GM19351 (cell line): ENCODE measurements around the gene MCM9.

Source experiments
- ATAC-seq: cut with Tn5 transposase; IDR thresholded peaks from one replicate; pipeline ENCODE4 v1.9.1; 2021; ENCODE audit warnings: mild to moderate bottlenecking, moderate library complexity; ENCODE audit not compliant: unreplicated experiment

The MCM9 gene

DNA sequence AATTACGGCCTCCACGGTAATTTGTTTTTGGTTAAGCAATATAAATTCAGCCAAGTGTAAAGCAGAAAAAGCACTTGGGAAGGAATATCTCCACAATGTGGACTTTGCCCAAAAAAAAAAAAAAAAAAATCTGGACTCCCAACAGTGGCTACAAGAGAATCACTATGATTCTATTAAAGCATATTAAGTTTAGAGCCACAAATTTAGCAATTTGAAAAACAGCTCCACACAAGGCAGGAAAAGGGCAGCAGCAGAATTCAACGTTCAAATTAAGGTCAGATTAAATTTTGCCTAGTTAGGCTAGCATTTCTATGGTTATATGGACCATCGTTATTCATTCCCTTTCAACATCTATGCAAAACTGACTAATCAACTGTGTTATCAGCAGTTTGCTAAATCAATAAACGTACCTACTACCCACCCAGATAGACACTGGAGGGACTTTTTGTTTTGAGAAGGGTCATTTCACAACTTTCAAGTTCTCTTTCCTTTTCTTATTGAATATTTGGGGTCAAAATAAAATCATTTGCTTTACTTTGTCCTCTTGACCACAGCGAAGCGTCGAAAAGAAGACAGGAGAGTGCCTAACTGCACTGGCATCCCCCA, 1.0 kb downstream of the MCM9 start:
- ATAC-seq, result peak; percentile 0

DNA sequence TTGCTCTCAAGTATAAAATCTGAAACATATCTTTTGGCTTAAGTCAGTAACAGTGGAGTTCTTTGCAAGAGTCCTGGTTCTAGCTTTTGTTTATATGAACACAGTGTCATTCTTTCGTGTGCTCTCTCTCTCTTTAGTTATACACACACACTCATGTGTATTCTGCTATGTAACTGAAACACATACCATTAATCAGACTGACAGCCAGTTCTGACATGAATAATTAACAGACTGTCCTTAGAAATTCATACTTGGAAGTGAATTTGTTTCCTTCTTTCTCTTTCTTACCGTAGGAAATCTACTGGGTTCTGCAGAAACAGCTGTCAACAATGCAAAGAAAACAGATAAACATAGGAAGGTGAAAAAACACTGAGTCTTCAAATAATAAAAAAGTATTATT, 2.5 kb downstream of the MCM9 start:
- ATAC-seq, result no peak

GRCh38 chr6:118931436-118931835, 3.5 kb downstream of the MCM9 start:
- no peak for ATAC-seq

DNA sequence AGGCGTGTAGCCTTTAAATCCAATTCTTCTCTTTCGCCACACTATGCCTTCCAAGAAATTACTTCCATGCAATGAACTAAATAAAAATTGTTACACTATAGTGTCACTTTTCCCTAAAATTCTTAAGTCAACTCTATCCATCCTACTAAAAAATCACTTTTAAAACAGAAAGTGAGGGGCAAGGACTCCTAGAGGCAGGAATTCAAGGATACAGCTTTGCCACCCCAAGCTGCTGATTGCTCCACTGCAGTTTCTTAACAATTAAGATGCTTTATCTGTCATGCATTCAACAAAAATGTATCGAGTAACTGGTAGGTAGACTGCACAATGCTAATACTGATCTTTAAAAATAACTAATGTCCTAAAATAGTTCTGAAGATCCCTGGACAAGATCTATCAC, 4.3 kb downstream of the MCM9 start:
- no peak for ATAC-seq

GRCh38 chr6:118923035-118923434, 11.9 kb downstream of the MCM9 start:
- ATAC-seq, result no peak

DNA sequence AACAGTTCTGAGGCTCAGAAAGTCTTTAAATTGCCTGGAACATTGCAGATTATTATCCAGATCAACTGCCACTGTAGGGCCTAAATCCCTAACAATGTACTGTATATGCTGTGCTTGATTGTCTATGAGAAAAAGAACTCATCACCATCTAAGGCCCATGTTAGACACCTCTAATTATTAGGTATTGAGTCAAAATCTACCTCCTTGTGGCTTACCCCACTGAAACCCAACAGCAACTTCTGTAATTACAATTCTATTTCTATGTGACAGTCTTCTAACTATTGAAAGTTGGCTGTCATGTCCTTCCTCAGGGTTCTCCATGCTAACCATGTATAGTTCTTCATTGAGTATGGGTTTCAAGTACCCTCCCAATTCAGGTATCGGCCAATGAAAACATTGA, 13.9 kb downstream of the MCM9 start:
- ATAC-seq, result peak; percentile 73

DNA sequence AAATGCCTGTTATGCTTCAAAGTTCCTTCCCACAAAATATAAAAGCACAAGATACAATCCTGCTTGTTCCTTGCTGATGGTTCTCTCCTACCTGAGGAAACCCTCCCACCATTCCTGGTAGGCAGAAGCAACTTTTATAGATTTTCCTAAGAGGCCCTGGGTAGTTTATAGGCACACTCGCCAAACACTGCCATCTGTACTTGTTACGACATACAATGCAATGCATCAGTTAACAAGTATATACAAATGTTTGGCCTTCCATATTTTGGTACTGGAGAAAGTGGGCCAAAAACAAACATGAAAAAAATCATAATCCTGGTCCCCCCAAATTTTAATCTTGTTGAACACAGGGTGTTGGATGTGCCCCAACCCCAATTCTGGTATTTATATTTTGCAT, 16.6 kb downstream of the MCM9 start:
- ATAC-seq, result no peak

GRCh38 chr6:118917546-118918328, 17.2 kb downstream of the MCM9 start:
- no peak for ATAC-seq

- ATAC-seq, result no peak
Observed at GRCh38 chr6:118914598-118914997, 20.4 kb downstream of the MCM9 start.

- no peak for ATAC-seq
Observed at GRCh38 chr6:118913161-118913560, 21.8 kb downstream of the MCM9 start.

DNA sequence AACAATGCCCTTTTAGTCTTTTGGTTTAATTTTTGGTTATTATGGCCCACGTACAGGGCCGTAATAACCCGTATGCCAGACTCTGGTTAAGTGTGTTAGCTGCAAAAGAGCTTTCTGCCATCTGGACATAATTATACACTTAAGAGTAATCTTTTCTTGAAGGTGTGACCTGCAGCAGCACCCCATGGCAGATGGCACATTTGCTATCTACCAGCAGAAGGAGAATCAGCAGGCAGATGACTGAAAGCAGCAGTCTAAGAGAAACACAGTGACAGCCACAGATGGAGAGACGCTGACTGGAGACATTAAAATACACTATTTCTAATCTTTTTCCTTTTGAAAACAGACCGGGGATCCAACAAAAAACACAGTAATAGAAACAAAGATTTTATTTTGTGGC, 22.3 kb downstream of the MCM9 start:
- ATAC-seq, result no peak

GRCh38 chr6:118908441-118908840, 26.5 kb downstream of the MCM9 start:
- no peak for ATAC-seq

- ATAC-seq, result no peak
Observed at GRCh38 chr6:118905851-118906250, 29.1 kb downstream of the MCM9 start.

DNA sequence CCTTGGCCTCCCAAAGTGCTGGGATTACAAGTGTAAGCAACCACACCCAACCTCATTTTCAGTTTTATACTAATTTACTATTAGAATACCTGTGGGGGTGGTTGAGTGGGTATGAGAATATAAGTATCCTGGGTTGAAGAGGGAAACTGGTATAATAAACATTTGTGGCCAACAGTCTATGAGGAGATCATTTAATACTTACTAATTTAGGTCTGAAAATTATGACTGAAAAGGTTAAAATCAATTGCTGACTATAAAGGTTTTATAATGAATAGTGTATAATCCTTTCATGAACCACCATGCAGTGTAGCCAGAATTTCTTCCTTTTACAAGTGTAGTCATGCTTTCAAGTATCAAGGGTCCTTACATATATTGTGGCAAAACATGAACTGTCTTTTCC, 29.9 kb downstream of the MCM9 start:
- ATAC-seq, result no peak

DNA sequence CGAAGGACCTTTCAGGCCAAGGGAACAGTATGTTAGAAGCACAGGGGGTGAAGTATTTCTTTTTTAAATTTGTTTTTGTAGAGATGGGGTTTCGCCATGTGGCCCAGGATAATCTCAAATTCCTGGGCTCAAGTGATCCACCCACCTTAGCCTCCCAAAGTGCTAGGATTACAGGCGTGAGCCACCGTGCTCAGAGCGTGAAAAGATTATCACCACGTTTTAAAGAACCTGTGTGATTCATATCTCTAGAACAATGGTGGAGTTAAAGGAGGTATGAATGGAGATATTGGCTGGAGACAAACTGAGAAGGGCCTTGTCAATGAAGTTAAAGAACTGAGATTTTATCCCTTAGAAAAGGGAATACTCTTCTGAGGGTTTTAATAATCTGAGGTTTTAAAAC, 31.3 kb downstream of the MCM9 start:
- no peak for ATAC-seq

GRCh38 chr6:118903138-118903537, 31.8 kb downstream of the MCM9 start:
- ATAC-seq, result no peak

DNA sequence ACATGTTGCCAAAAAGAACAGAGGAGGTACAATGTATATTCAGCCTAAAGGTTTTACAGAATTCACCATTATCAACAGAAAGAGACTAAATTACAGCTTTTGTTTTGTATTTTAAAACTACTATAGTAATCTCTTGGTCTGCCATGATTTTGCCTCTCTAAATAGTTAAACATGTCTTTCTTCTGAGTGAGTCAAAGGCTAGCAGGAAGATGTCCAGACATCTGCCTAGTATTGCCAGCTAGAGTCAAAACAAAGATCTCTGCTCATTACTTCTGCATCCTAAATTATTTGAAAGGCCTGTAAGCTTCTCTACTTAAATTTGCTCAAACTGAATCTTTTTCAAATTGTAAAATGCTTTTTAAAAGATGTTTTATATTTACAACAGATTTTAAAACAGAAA, 32.2 kb downstream of the MCM9 start:
- ATAC-seq, result no peak

- no peak for ATAC-seq
Observed at GRCh38 chr6:118899948-118900347, 35.0 kb downstream of the MCM9 start.

DNA sequence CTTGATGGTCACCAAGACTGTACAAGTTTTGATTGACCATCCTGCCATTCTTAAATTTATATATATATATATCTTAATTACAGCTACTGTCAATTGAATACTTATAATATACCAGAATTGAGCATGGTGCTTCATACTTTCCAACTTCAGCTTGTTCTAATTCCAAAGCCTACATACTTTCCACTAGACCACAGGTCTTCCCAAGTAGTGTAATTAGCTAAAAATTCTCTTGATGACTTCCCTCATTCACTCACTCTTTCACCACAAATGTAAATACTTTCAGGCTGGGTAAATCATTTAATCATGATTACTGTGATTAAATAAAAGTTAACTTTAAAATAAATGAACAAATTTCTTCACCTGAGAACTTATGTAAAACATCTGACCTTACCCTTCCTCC, 37.6 kb downstream of the MCM9 start:
- ATAC-seq, result no peak

DNA sequence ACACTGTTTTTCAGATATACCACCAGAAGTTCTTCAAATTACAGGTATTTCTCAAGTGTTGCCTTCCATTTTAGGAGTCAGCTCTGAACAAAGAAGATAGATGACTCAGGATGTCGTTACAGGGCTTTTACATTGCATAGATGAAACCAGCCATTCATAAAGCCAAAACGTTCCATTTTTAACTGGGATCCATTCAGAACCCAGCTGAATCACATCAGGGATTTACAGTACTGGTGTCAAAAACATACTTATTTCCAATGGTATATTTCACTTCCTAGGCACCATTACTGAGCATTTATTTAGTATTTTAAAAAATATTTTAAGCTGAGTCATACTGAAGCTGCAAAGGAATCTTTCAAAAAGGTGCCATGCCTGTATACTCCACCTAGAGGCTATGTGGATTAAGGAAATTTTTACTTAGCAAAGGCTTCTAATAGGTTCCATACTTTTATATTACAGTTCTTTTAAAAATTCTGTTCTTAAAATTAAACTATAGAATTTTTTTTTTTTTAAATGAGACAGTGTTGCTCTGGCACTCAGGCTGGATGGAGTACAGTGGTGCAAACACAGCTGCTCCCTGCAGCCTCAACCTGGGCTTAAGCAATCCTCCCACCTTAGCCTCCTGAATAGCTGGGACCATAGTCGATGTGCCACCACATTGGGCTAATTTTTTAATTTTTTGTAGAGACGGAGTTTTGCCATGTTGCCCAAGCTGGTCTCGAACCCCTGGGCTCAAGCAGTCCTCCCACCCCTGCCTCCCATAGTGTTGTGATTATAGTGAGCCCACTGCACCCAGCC, 38.4 kb downstream of the MCM9 start:
- peak; percentile 25 for ATAC-seq

DNA sequence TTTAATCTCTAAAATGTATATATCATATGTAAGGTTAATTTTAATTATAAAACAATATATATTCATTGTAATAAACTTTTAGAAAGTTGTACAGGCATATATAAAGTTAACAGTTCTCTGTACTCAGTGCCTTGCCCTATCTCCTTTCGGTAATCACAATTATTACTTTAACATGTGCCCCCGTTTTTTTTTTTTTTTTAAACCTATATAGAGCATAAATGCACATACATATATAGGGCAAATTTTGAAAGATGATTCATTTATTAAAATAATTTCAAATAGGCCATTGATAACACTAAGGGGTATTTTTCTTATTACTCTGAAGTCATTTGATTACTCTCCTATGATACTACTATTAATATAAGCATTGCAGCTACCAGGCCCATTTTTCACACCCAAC, 39.1 kb downstream of the MCM9 start:
- ATAC-seq, result no peak

- ATAC-seq, result no peak
Observed at GRCh38 chr6:118895261-118895560, 39.7 kb downstream of the MCM9 start.
